IMR-90 (cell line): ENCODE results near the gene PIH1D1. TPM values are rescaled to one million over a fixed set of nuclear protein-coding genes. Genes with fewer than 3 reads are reported as not detected.

ENCODE experiments used
- ATAC-seq: fragments of 200-7000 bp; cut with Tn5 transposase; 2 replicates; pipeline ENCODE4 v1.9.1; 2020; ENCODE audit warnings: low read depth, mild to moderate bottlenecking, moderate library complexity
- BruUV-seq: library from RNA; stranded (reverse); fragments of 400-500 nt; replicated peaks from 2 replicates; lab custom pipeline; 2021; lab: Mats Ljungman, UMichigan
- CTCF ChIA-PET: fragments of 300-600 bp; formaldehyde crosslinking; extraction: SDS; loops from one replicate; lab custom pipeline; 2021; ENCODE audit warnings: antibody characterized with exemption; lab: Yijun Ruan, JAX
- POLR2A ChIA-PET: fragments of 300-600 bp; sonication (Branson Sonifier 250); formaldehyde crosslinking; loops from one replicate; lab custom pipeline; 2022; ENCODE audit warnings: antibody characterized with exemption; ENCODE audit not compliant: unreplicated experiment; lab: Charles Lee
- DNase-seq: peaks from one replicate; pipeline ENCODE4 v3.0.0; 2013
- H2AFZ ChIP-seq: replicated peaks from 2 replicates; pipeline ENCODE3; 2013; ENCODE audit warnings: low read length, mild to moderate bottlenecking; ENCODE audit not compliant: poor library complexity
- H2AK5ac ChIP-seq: 2 replicates; pipeline ENCODE4 v1.6.1; 2013; ENCODE audit warnings: low read depth, low read length, inconsistent platforms
- H2AK9ac ChIP-seq: replicated peaks from 2 replicates; pipeline ENCODE3; 2013; ENCODE audit warnings: mild to moderate bottlenecking, low read depth, low read length, moderate library complexity; ENCODE audit not compliant: poor library complexity
- H2BK120ac ChIP-seq: 2 replicates; pipeline ENCODE4 v1.6.1; 2013; ENCODE audit warnings: low read depth, low read length, inconsistent platforms
- H2BK15ac ChIP-seq: 3 replicates; pipeline ENCODE4 v1.6.1; 2013; ENCODE audit warnings: low read depth, low read length, inconsistent platforms
- H2BK20ac ChIP-seq: 2 replicates; pipeline ENCODE4 v1.6.1; 2013; ENCODE audit warnings: low read depth, mild to moderate bottlenecking, inconsistent platforms, low read length, moderate library complexity
- H2BK5ac ChIP-seq: 2 replicates; pipeline ENCODE4 v1.6.1; 2013; ENCODE audit warnings: mild to moderate bottlenecking, low read depth, low read length, inconsistent platforms; ENCODE audit not compliant: poor library complexity, severe bottlenecking
- H3K14ac ChIP-seq: replicated peaks from 2 replicates; pipeline ENCODE4 v1.6.1; 2013; ENCODE audit warnings: low read depth, low read length, inconsistent platforms
- H3K18ac ChIP-seq: 2 replicates; pipeline ENCODE4 v1.6.1; 2013; ENCODE audit warnings: low read depth, low read length, control low read depth
- H3K23ac ChIP-seq: 2 replicates; pipeline ENCODE4 v1.6.1; 2013; ENCODE audit warnings: low read depth, low read length, inconsistent platforms
- H3K27ac ChIP-seq: 2 replicates; pipeline ENCODE4 v1.5.1; 2013; ENCODE audit warnings: mild to moderate bottlenecking, control low read depth, low read length; ENCODE audit not compliant: insufficient read depth
- H3K27me3 ChIP-seq: 2 replicates; pipeline ENCODE4 v1.6.1; 2013; ENCODE audit warnings: low read length; ENCODE audit not compliant: control insufficient read depth, insufficient read depth
- H3K36me3 ChIP-seq: 2 replicates; pipeline ENCODE4 v1.6.1; 2013; ENCODE audit warnings: low read length, mixed read lengths; ENCODE audit not compliant: control insufficient read depth, insufficient read depth
- H3K4ac ChIP-seq: 2 replicates; pipeline ENCODE4 v1.6.1; 2013; ENCODE audit warnings: low read depth, low read length, inconsistent platforms
- H3K4me1 ChIP-seq: 2 replicates; pipeline ENCODE4 v1.6.1; 2013; ENCODE audit warnings: low read length, mixed read lengths; ENCODE audit not compliant: control insufficient read depth, insufficient read depth
- H3K4me2 ChIP-seq: 2 replicates; pipeline ENCODE4 v1.6.1; 2013; ENCODE audit warnings: low read depth, mild to moderate bottlenecking, control low read depth, low read length, moderate library complexity
- H3K4me3 ChIP-seq: 2 replicates; pipeline ENCODE4 v1.5.1; 2013; ENCODE audit warnings: low read depth, mild to moderate bottlenecking, control low read depth, low read length, moderate library complexity; ENCODE audit not compliant: insufficient read depth
- H3K56ac ChIP-seq: 2 replicates; pipeline ENCODE4 v1.6.1; 2013; ENCODE audit warnings: low read length, inconsistent platforms; ENCODE audit not compliant: insufficient read depth; ENCODE audit errors: extremely low read depth
- H3K79me1 ChIP-seq, 2 experiments: 2 replicates each; pipeline ENCODE4 v1.6.1; 2013; ENCODE audit warnings: low read length in 2 of 2, inconsistent platforms in 1 of 2, low read depth in 1 of 2
- H3K9ac ChIP-seq: 2 replicates; pipeline ENCODE4 v1.6.1; 2013; ENCODE audit warnings: low read depth, low read length, control low read depth
- H3K9me1 ChIP-seq: 2 replicates; pipeline ENCODE4 v1.6.1; 2013; ENCODE audit warnings: low read length, inconsistent platforms; ENCODE audit not compliant: insufficient read depth
- H3K9me3 ChIP-seq: 2 replicates; pipeline ENCODE4 v1.6.1; 2013; ENCODE audit warnings: low read length; ENCODE audit not compliant: control insufficient read depth, insufficient read depth
- H4K20me1 ChIP-seq: 2 replicates; pipeline ENCODE4 v1.6.1; 2013; ENCODE audit warnings: low read length, inconsistent platforms; ENCODE audit not compliant: insufficient read depth
- H4K5ac ChIP-seq: 2 replicates; pipeline ENCODE4 v1.6.1; 2013; ENCODE audit warnings: mild to moderate bottlenecking, low read depth, low read length, control low read depth
- H4K8ac ChIP-seq, 2 experiments: 2 replicates each; pipeline ENCODE4 v1.6.1; 2013; ENCODE audit warnings: low read depth in 2 of 2, low read length in 2 of 2, control low read depth in 1 of 2, inconsistent platforms in 1 of 2
- H4K91ac ChIP-seq: 2 replicates; pipeline ENCODE4 v1.6.1; 2013; ENCODE audit warnings: low read depth, low read length, inconsistent platforms; ENCODE audit not compliant: insufficient read depth
- FOS ChIP-seq: fragments of 150-350 bp; IDR thresholded peaks from 2 replicates; pipeline ENCODE4 v1.6.1; 2016; ENCODE audit warnings: low read depth, low read length
- MXI1 ChIP-seq: IDR thresholded peaks from 2 replicates; pipeline ENCODE4 v1.6.1; 2012; ENCODE audit warnings: low read depth, mild to moderate bottlenecking, low read length, moderate library complexity, borderline replicate concordance
- RCOR1 ChIP-seq: IDR thresholded peaks from 2 replicates; pipeline ENCODE4 v1.6.1; 2012; ENCODE audit warnings: mild to moderate bottlenecking, low read length, improper control_type of control experiment; ENCODE audit not compliant: insufficient replicate concordance
- WGBS, 2 experiments: methylation state at CpG; one replicate each; pipeline versions ENCODE4 v1.1.5 to v1.1.7; 2013; ENCODE audit warnings: missing lambda C conversion rate in 2 of 2; ENCODE audit not compliant: insufficient read length in 1 of 2; ENCODE audit errors: extremely low coverage in 2 of 2; 5-methylcytosine and 5-hydroxymethylcytosine counted together
- dilution Hi-C: fragments of 300-500 bp; cut with HindIII; formaldehyde crosslinking; loops from one replicate; pipeline ENCODE4 v1.14.3; 2018; ENCODE audit warnings: low sequenced_read_pairs; ENCODE audit not compliant: unreplicated experiment
- in situ Hi-C: fragments of 300-500 bp; cut with MboI; formaldehyde crosslinking; loops from 3 replicates; pipeline ENCODE4 v1.14.3; 2019; ENCODE audit warnings: low sequenced_read_pairs, inconsistent platforms, mixed read lengths
- intact Hi-C: fragments of 100-400 bp; cut with micrococcal nuclease; formaldehyde crosslinking; loops from 2 replicates; pipeline ENCODE4 v1.10.0; 2022
- polyA plus RNA-seq, 3 experiments: library from polyadenylated mRNA; depleted of rRNA; stranded (reverse); fragments of >200 nt; gene quantifications; 2 replicates each; pipeline ENCODE4 v1.2.3, GENCODE V29; 2012; ENCODE audit warnings: low replicate concordance in 1 of 3
- total RNA-seq: library from RNA; depleted of rRNA; stranded (reverse); fragments of >200 nt; gene quantifications from 2 replicates; pipeline ENCODE4 v1.2.3, GENCODE V29; 2012

The PIH1D1 gene
- total and polyA plus RNA-seq, 2 of the 4 experiments (the other 2 are of a cell fraction), result 77.9 to 122 TPM

- WGBS, 2 experiments, result no CpG with 5 or more reads among the region's 11 CpGs
- H2AK9ac ChIP-seq, result no peak overlapping the region
- H4K8ac ChIP-seq, result no peak overlapping the region
- H2BK120ac ChIP-seq, result no peak overlapping the region
- H2AFZ ChIP-seq, result no peak overlapping the region
- no peak overlapping the region for H3K4ac ChIP-seq
- no peaks in the 10 kb centered on the region for H3K79me1 ChIP-seq
- H3K9me3 ChIP-seq, result no peaks in the 10 kb centered on the region
- no peak overlapping the region for H3K4me2 ChIP-seq
- no peak overlapping the region for H4K91ac ChIP-seq
- no peaks in the 10 kb centered on the region for H4K20me1 ChIP-seq
- no TSS peak for BruUV-seq
- H3K14ac ChIP-seq, result no peak overlapping the region
- H4K5ac ChIP-seq, result no peak overlapping the region
- H2BK5ac ChIP-seq, result no peak overlapping the region
- TF ChIP-seq FOS (no peak), MXI1 (no peak), RCOR1 (no peak)
- no peak overlapping the region for H2BK15ac ChIP-seq
- intact Hi-C loops, result no loop called here
- no peak overlapping the region for H2BK20ac ChIP-seq
- peaks cover 64% of the 10 kb centered on the region for H3K27me3 ChIP-seq
- dilution Hi-C loops, result no loop called here
- no peak overlapping the region for H3K23ac ChIP-seq
- no peak overlapping the region for H3K9ac ChIP-seq
- no peaks in the 10 kb centered on the region for H3K4me1 ChIP-seq
- H3K9me1 ChIP-seq, result no peaks in the 10 kb centered on the region
- DNase-seq (no peak), ATAC-seq (no peak)
- no peak overlapping the region for H3K18ac ChIP-seq
- H2AK5ac ChIP-seq, result no peak overlapping the region
- H3K27ac ChIP-seq, result no peak overlapping the region
- no peak overlapping the region for H3K56ac ChIP-seq
- in situ Hi-C loops, result loop anchor here (10.0 kb wide), 1 partner anchor 47 kb away; the partner anchor contains the start of gene SLC17A7
- POLR2A ChIA-PET, result no interaction called here
- H3K4me3 ChIP-seq, result no peak overlapping the region
- no peaks in the 10 kb centered on the region for H3K36me3 ChIP-seq
- CTCF ChIA-PET, result no interaction called here
These were observed 53.5 kb downstream of the PIH1D1 start for GRCh38 chr19:49398001-49398615.
